GM11168 (cell line): ENCODE results near the gene TGFBR1.

Experiments used
- in situ Hi-C: fragments of 300-500 bp; cut with MboI; formaldehyde crosslinking; loops from one replicate; pipeline ENCODE4 v1.12.0; 2022; ENCODE audit warnings: low sequenced_read_pairs; ENCODE audit not compliant: unreplicated experiment

Gene TGFBR1

GRCh38 chr9:99181206-99181605 is 76.3 kb downstream of the TGFBR1 start:
- in situ Hi-C loops = loop anchor here (10.0 to 25.0 kb wide), 2 partner anchors 624 to 831 kb away; no protein-coding TSS in a partner anchor

GRCh38 chr9:99181621-99182020 is 76.7 kb downstream of the TGFBR1 start:
- in situ Hi-C loops = loop anchor here (10.0 to 25.0 kb wide), 2 partner anchors 623 to 831 kb away; no protein-coding TSS in a partner anchor

GRCh38 chr9:99182356-99182755 is 77.4 kb downstream of the TGFBR1 start:
- in situ Hi-C loops = loop anchor here (10.0 to 25.0 kb wide), 2 partner anchors 622 to 830 kb away; no protein-coding TSS in a partner anchor

GRCh38 chr9:99183616-99184015 is 78.7 kb downstream of the TGFBR1 start:
- in situ Hi-C loops = loop anchor here (10.0 to 25.0 kb wide), 2 partner anchors 621 to 829 kb away; no protein-coding TSS in a partner anchor

GRCh38 chr9:99184110-99184474 is 79.2 kb downstream of the TGFBR1 start:
- in situ Hi-C loops = loop anchor here (10.0 to 25.0 kb wide), 2 partner anchors 621 to 828 kb away; no protein-coding TSS in a partner anchor

- in situ Hi-C loops = loop anchor here (10.0 to 25.0 kb wide), 2 partner anchors 620 to 828 kb away; no protein-coding TSS in a partner anchor
These were observed 79.8 kb downstream of the TGFBR1 start for GRCh38 chr9:99184475-99185347.

GRCh38 chr9:99185348-99185632 is 80.4 kb downstream of the TGFBR1 start:
- in situ Hi-C loops = loop anchor here (10.0 to 25.0 kb wide), 2 partner anchors 620 to 827 kb away; no protein-coding TSS in a partner anchor

- in situ Hi-C loops = loop anchor here (10.0 to 25.0 kb wide), 2 partner anchors 619 to 826 kb away; no protein-coding TSS in a partner anchor
These were observed 81.0 kb downstream of the TGFBR1 start for GRCh38 chr9:99185934-99186333.

- in situ Hi-C loops = loop anchor here (10.0 to 25.0 kb wide), 2 partner anchors 617 to 825 kb away; no protein-coding TSS in a partner anchor
These were observed 82.4 kb downstream of the TGFBR1 start for GRCh38 chr9:99187311-99187710.

- in situ Hi-C loops = loop anchor here (10.0 to 25.0 kb wide), 2 partner anchors 616 to 823 kb away; no protein-coding TSS in a partner anchor
These were observed 84.3 kb downstream of the TGFBR1 start for GRCh38 chr9:99189186-99189585.

GRCh38 chr9:99189887-99190596 is 85.1 kb downstream of the TGFBR1 start:
- in situ Hi-C loops = loop anchor here (10.0 to 25.0 kb wide), 2 partner anchors 615 to 822 kb away; no protein-coding TSS in a partner anchor

GRCh38 chr9:99190597-99191283 is 85.8 kb downstream of the TGFBR1 start:
- in situ Hi-C loops = loop anchor here (25.0 kb wide), 1 partner anchor 822 kb away; no protein-coding TSS in a partner anchor

- in situ Hi-C loops = loop anchor here (25.0 kb wide), 1 partner anchor 819 kb away; no protein-coding TSS in a partner anchor
These were observed 88.0 kb downstream of the TGFBR1 start for GRCh38 chr9:99192786-99193465.

GRCh38 chr9:99193466-99193821 is 88.5 kb downstream of the TGFBR1 start:
- in situ Hi-C loops = loop anchor here (25.0 kb wide), 1 partner anchor 819 kb away; no protein-coding TSS in a partner anchor

GRCh38 chr9:99196484-99196883 is 91.6 kb downstream of the TGFBR1 start:
- in situ Hi-C loops = loop anchor here (25.0 kb wide), 1 partner anchor 816 kb away; no protein-coding TSS in a partner anchor

- in situ Hi-C loops = loop anchor here (25.0 kb wide), 1 partner anchor 815 kb away; no protein-coding TSS in a partner anchor
These were observed 92.3 kb downstream of the TGFBR1 start for GRCh38 chr9:99197124-99197630.

GRCh38 chr9:99197987-99198386 is 93.1 kb downstream of the TGFBR1 start:
- in situ Hi-C loops = loop anchor here (25.0 kb wide), 1 partner anchor 814 kb away; no protein-coding TSS in a partner anchor

- in situ Hi-C loops = loop anchor here (25.0 kb wide), 1 partner anchor 812 kb away; no protein-coding TSS in a partner anchor
These were observed 95.1 kb downstream of the TGFBR1 start for GRCh38 chr9:99199938-99200539.
